K562 (cell line): Measurements from ENCODE around the gene POMGNT1. TPM values are rescaled to one million over a fixed set of nuclear protein-coding genes. Genes with fewer than 3 reads are reported as not detected.
A peak's percentile ranks its signal among the peaks of the same experiment; 100 is the strongest.

Experiments
- CBX8 ChIP-seq: fragments of 200-600 bp; sonication (generic); IDR thresholded peaks from 2 replicates; pipeline ENCODE4 v1.6.1; 2012; ENCODE audit warnings: borderline replicate concordance, mixed run types, low read depth, mild to moderate bottlenecking, moderate library complexity, mixed read lengths, low read length, control low read depth, inconsistent platforms; ENCODE audit not compliant: poor library complexity, severe bottlenecking; ENCODE audit errors: extremely low read depth
- DPF2 ChIP-seq: fragments of 450-650 bp; IDR thresholded peaks from 2 replicates; pipeline ENCODE4 v1.6.1; 2016
- FIP1L1 ChIP-seq: fragments of 200-400 bp; formaldehyde crosslinking; IDR thresholded peaks from 2 replicates; pipeline ENCODE4 v1.6.1; 2018; ENCODE audit warnings: mild to moderate bottlenecking, low read depth, low read length; ENCODE audit not compliant: poor library complexity, severe bottlenecking
- FUS ChIP-seq: fragments of 200-400 bp; formaldehyde crosslinking; optimal IDR thresholded peaks from 2 replicates; pipeline ENCODE3; 2017; ENCODE audit warnings: low read depth, low read length
- GABPB2 ChIP-seq: fragments of 250-450 bp; sonication (Bioruptor Pico); conservative IDR thresholded peaks from 2 replicates; pipeline ENCODE4 v1.5.1; 2021; ENCODE audit warnings: mild to moderate bottlenecking
- MAFG ChIP-seq: fragments of 450-650 bp; conservative IDR thresholded peaks from 2 replicates; pipeline ENCODE4 v1.6.1; 2016; ENCODE audit warnings: missing genetic modification characterization, missing compliant biosample characterization
- MYNN ChIP-seq, 2 experiments: sonication (generic); formaldehyde crosslinking in 1 of 2; IDR thresholded peaks; 2 replicates each; pipeline versions ENCODE4 v1.5.0 to v1.6.1; 2016 to 2020; ENCODE audit warnings: antibody characterized with exemption in 1 of 2, missing genetic modification reagents in 1 of 2
- NFIC ChIP-seq: fragments of 450-650 bp; IDR thresholded peaks from 2 replicates; pipeline ENCODE4 v1.6.1; 2017; ENCODE audit warnings: mild to moderate bottlenecking, inconsistent platforms
- PHB ChIP-seq: fragments of 250-450 bp; sonication (Bioruptor Pico); IDR thresholded peaks from 2 replicates; pipeline ENCODE4 v1.5.0; 2021
- PHF21A ChIP-seq: fragments of 450-650 bp; IDR thresholded peaks from 2 replicates; pipeline ENCODE4 v1.6.1; 2017; ENCODE audit warnings: low read depth, borderline replicate concordance
- PRPF4 ChIP-seq: fragments of 200-400 bp; formaldehyde crosslinking; IDR thresholded peaks from one replicate; pipeline ENCODE4 v1.6.1; 2017; ENCODE audit warnings: low read length, low read depth, mild to moderate bottlenecking; ENCODE audit not compliant: insufficient read depth, poor library complexity, severe bottlenecking
- RBFOX2 ChIP-seq: fragments of 200-400 bp; formaldehyde crosslinking; IDR thresholded peaks from 2 replicates; pipeline ENCODE4 v1.6.1; 2017; ENCODE audit warnings: low read depth, mild to moderate bottlenecking, low read length, moderate library complexity
- RHOXF2B ChIP-seq: fragments of 250-450 bp; sonication (Bioruptor Pico); conservative IDR thresholded peaks from 2 replicates; pipeline ENCODE4 v1.5.1; 2021
- SLC30A9 ChIP-seq: fragments of 250-450 bp; sonication (Bioruptor Pico); IDR thresholded peaks from 2 replicates; pipeline ENCODE4 v1.8.0; 2022; ENCODE audit warnings: mild to moderate bottlenecking, moderate library complexity
- SMARCA4 ChIP-seq: fragments of 450-650 bp; IDR thresholded peaks from 2 replicates; pipeline ENCODE4 v1.6.1; 2016
- SOX6 ChIP-seq: fragments of 450-650 bp; IDR thresholded peaks from 2 replicates; pipeline ENCODE4 v1.6.1; 2014; ENCODE audit warnings: mild to moderate bottlenecking
- STAG1 ChIP-seq: sonication (generic); formaldehyde crosslinking; IDR thresholded peaks from 2 replicates; pipeline ENCODE4 v1.5.0; 2020; ENCODE audit warnings: missing genetic modification reagents, borderline replicate concordance
- TBL1XR1 ChIP-seq, 2 experiments: IDR thresholded peaks; 2 replicates each; pipeline ENCODE4 v1.6.1; 2012; ENCODE audit warnings: improper control_type of control experiment in 2 of 2, low read length in 2 of 2, mild to moderate bottlenecking in 1 of 2
- TCFL5 ChIP-seq: fragments of 250-450 bp; sonication (Bioruptor Pico); conservative IDR thresholded peaks from 2 replicates; pipeline ENCODE4 v1.6.1; 2021; ENCODE audit warnings: mild to moderate bottlenecking, moderate library complexity, matching md5 sums
- U2AF2 ChIP-seq: fragments of 200-400 bp; formaldehyde crosslinking; optimal IDR thresholded peaks from 2 replicates; pipeline ENCODE3; 2017; ENCODE audit warnings: low read depth, mild to moderate bottlenecking, low read length
- ZBTB1 ChIP-seq: sonication (generic); formaldehyde crosslinking; IDR thresholded peaks from 2 replicates; pipeline ENCODE4 v1.8.1; 2023; ENCODE audit warnings: missing genetic modification reagents, low read depth, mild to moderate bottlenecking, borderline replicate concordance
- ZNF184 ChIP-seq: sonication (generic); formaldehyde crosslinking; IDR thresholded peaks from 2 replicates; pipeline ENCODE4 v1.5.0; 2020; ENCODE audit warnings: missing genetic modification reagents
- ZNF23 ChIP-seq: fragments of 250-450 bp; sonication (Bioruptor Pico); IDR thresholded peaks from 2 replicates; pipeline ENCODE4 v1.4.0; 2020; ENCODE audit warnings: mild to moderate bottlenecking
- ZNF324 ChIP-seq: fragments of 250-450 bp; sonication (Bioruptor Pico); IDR thresholded peaks from 2 replicates; pipeline ENCODE4 v1.4.0; 2020; ENCODE audit warnings: mild to moderate bottlenecking
- polyA plus RNA-seq, 8 experiments: library from polyadenylated mRNA; depleted of rRNA in 4 of 8; stranded (reverse) in 5 of 8; unstranded in 3 of 8; fragments of >200 nt; fragmentation: Nextera tagmentation in 2 of 8; fragmentation: Illumina TruSeq in 1 of 8; extraction: Ambion mirVana in 2 of 8; extraction: Trizol in 1 of 8; gene quantifications; 2 replicates each; pipeline versions ENCODE4 v1.2.1 to v1.2.3, GENCODE V29; 2011 to 2014; ENCODE audit warnings: inconsistent platforms in 1 of 8, missing spikeins in 1 of 8
- total RNA-seq, 7 experiments: library from RNA; depleted of rRNA in 6 of 7; stranded (reverse); fragments of >200 nt in 6 of 7; fragmentation: Illumina TruSeq in 2 of 7; extraction: Trizol in 2 of 7; gene quantifications; 2 replicates each; pipeline versions ENCODE4 v1.2.1 to v1.2.3, GENCODE V29; 2011 to 2021; ENCODE audit warnings: low replicate concordance in 1 of 7
- TF ChIP-seq, protein P1 (sequence below): fragments of 250-450 bp; sonication (Bioruptor Pico); IDR thresholded peaks from 2 replicates; pipeline ENCODE4 v1.5.0; 2020; ENCODE audit warnings: mild to moderate bottlenecking, borderline replicate concordance
- TF ChIP-seq, protein P2 (sequence below): fragments of 200-800 bp; sonication (Bioruptor generic); IDR thresholded peaks from 2 replicates; pipeline ENCODE4 v1.6.1; 2017; ENCODE audit warnings: missing genetic modification characterization, missing compliant biosample characterization
- TF ChIP-seq, protein P3 (sequence below): fragments of 450-650 bp; IDR thresholded peaks from 2 replicates; pipeline ENCODE4 v1.6.1; 2016

POMGNT1 gene
- total and polyA plus RNA-seq, 9 of the 15 experiments (the other 6 are each of a cell fraction or from before 2014, with no cell fraction given): 14.1 to 58.9 (median 37.8) TPM

DNA sequence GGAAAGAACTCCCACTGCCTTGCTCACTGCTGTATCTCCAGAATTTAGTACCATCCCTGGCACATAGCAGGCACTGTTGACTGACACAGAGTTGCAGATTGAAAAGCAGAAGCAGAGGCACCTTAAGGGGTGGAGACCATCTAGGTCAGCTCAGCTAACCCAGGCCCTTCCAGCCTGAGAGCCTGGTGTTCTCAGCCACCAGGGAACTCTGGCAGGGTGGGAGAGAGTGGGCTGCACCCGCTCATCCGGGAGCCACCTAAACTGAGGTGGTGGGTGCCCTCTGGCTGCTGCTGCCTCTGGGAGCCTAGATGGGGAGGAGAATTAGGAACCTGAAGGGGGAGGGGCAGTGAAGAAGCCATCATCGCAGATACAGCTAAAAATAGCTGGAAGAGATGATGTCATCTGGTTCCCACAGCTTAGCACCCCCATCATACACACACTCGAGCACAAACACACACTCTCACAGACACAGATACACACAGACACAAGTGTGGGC is 24.8 kb downstream of the POMGNT1 start (continued):
- TF ChIP-seq, protein P1, sequence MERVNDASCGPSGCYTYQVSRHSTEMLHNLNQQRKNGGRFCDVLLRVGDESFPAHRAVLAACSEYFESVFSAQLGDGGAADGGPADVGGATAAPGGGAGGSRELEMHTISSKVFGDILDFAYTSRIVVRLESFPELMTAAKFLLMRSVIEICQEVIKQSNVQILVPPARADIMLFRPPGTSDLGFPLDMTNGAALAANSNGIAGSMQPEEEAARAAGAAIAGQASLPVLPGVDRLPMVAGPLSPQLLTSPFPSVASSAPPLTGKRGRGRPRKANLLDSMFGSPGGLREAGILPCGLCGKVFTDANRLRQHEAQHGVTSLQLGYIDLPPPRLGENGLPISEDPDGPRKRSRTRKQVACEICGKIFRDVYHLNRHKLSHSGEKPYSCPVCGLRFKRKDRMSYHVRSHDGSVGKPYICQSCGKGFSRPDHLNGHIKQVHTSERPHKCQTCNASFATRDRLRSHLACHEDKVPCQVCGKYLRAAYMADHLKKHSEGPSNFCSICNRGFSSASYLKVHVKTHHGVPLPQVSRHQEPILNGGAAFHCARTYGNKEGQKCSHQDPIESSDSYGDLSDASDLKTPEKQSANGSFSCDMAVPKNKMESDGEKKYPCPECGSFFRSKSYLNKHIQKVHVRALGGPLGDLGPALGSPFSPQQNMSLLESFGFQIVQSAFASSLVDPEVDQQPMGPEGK (CRISPR knock-in tag): no peak
- TF ChIP-seq FUS (no peak), ZNF184 (CRISPR knock-in tag) (no peak), MAFG (tag) (no peak), CBX8 (no peak), ZNF23 (CRISPR knock-in tag) (no peak), TCFL5 (no peak), RBFOX2 (no peak), U2AF2 (no peak), SLC30A9 (CRISPR knock-in tag) (no peak), MYNN (IDR thresholded peaks at IDR 0.05) (no peak), MYNN (CRISPR knock-in tag; IDR thresholded peaks at IDR 0.05) (no peak), PHB (no peak), DPF2 (0 out of 2 replicates have a peak, but pooled peaks have one; percentile 39), PRPF4 (no peak), STAG1 (CRISPR knock-in tag) (no peak), ZNF324 (no peak), NFIC (no peak), PHF21A (no peak), RHOXF2B (CRISPR knock-in tag) (no peak), GABPB2 (CRISPR knock-in tag) (no peak), SOX6 (peak; percentile 41; the same call in 1 of the 2 replicates), SMARCA4 (peak; percentile 44; the same call in 1 of the 2 replicates), FIP1L1 (no peak), ZBTB1 (no peak), TBL1XR1 (IDR thresholded peaks at IDR 0.05; ENCODE audit: low read length in 2 of 2) (0 out of 4 replicates have a peak, but pooled peaks of 1 of the 2 experiments have one; percentile 24)
- TF ChIP-seq, protein P2, sequence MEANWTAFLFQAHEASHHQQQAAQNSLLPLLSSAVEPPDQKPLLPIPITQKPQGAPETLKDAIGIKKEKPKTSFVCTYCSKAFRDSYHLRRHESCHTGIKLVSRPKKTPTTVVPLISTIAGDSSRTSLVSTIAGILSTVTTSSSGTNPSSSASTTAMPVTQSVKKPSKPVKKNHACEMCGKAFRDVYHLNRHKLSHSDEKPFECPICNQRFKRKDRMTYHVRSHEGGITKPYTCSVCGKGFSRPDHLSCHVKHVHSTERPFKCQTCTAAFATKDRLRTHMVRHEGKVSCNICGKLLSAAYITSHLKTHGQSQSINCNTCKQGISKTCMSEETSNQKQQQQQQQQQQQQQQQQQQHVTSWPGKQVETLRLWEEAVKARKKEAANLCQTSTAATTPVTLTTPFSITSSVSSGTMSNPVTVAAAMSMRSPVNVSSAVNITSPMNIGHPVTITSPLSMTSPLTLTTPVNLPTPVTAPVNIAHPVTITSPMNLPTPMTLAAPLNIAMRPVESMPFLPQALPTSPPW: peak; percentile 43; the same call in 1 of the 2 replicates
- TF ChIP-seq, protein P3, sequence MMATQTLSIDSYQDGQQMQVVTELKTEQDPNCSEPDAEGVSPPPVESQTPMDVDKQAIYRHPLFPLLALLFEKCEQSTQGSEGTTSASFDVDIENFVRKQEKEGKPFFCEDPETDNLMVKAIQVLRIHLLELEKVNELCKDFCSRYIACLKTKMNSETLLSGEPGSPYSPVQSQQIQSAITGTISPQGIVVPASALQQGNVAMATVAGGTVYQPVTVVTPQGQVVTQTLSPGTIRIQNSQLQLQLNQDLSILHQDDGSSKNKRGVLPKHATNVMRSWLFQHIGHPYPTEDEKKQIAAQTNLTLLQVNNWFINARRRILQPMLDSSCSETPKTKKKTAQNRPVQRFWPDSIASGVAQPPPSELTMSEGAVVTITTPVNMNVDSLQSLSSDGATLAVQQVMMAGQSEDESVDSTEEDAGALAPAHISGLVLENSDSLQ: peak; percentile 59
